SW 1271 (cell line): ENCODE data around the gene TFB2M.
A peak's percentile ranks its signal among the peaks of the same experiment; 100 is the strongest.
"Not testable (repeated sequence)": the region's sequence is repeated elsewhere in the genome, so short reads cannot be mapped to it uniquely, and the experiment has no call there.

Source experiments
- DNase-seq, 2 experiments: peaks; one replicate each; lab custom pipeline; 2025; lab: John Stamatoyannopoulos, UW

TFB2M gene

DNA sequence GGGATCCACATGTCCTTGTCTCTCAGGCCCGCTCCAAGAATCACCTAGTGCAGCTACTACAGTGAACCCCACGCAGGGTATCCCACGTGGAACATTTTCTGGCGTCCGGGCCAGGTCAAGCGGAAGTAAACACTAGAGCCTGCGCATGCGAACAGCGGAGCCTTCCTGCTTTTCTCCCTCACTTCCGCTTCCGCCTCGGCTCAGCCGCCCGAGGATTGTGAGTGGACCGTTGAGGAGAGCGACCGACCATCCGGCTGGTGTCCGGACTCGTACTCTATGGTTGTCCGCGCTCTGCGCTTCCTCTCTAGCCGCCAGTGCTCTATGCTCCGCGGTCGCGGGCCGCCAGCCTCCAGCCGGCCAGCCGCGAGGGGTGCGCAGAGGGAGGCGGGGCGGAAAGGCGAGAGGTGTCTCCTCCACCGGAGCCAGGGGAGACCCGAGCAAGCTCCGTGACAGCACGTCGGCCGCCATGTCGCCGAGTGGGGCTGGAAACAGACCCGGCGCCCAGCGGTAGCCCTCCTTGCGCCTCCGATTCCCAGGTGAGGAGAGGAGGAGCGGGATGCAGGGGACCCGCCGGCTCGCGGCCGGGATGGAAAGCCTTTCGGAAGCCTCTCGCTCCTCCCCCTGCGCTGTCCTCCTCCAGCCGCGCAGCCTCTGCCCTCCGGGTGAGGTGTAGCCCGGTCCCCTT is at the start of gene TFB2M, which contains the start of gene CNST:
TFB2M (minus strand) TSS at position 134 of the 685 bp plus-strand sequence; CDS start at position 11, 123 bp downstream.
CNST (plus strand) TSS at position 329 of the 685 bp plus-strand sequence. CDS start 25,107 bp downstream, outside the sequence.
- peak; percentile 100 for DNase-seq

DNA sequence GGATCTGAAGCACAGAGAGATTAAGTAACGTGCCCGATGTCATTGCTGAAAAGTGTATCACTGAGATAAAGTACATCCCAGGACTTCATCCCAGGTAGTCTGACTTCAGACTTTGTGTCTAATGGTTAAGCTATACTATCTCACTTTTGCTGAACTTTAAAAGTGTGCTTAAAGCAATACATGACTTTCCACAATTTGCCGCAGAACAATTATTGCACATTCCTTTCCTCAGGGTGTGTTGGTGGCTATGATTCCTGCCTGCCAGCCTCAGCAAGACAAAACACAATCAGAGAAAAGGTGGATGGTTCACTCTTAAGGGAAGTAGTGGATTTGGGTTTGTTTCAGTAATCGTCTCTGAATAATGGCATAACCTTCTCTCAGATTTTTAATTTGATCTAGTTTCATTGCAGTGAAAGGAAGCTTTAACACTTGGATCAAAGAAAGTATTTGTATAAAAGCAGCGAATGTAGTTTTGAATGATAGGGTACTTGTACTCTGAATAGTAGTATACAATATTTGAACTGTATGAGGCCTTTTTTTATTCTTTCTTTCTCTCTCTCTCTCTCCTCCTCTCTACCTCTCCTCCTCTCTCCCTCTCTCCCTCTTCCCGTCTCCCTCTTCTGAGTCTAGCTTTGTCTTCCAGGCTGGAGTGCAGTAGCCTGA is 47.2 kb upstream of the TFB2M start:
- no peak for DNase-seq

DNA sequence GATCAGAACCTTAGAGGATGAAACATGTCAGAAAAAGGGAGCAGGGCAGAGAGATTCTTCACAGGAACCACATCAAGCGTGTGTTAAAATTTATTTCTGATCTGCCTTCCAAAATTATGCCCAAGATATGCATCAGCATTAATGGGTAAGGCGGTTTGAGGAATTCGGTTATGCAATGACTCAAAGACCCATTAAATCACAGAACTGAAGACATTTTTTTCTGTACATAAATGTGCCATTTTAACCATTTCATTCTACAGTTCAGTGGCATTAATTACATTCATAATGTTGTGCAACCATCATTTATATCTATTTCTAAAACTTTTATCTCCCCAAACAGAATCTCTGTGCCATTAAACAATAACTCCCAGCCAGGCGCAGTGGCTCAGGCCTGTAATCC is 43.6 kb upstream of the TFB2M start:
- DNase-seq = no peak

DNA sequence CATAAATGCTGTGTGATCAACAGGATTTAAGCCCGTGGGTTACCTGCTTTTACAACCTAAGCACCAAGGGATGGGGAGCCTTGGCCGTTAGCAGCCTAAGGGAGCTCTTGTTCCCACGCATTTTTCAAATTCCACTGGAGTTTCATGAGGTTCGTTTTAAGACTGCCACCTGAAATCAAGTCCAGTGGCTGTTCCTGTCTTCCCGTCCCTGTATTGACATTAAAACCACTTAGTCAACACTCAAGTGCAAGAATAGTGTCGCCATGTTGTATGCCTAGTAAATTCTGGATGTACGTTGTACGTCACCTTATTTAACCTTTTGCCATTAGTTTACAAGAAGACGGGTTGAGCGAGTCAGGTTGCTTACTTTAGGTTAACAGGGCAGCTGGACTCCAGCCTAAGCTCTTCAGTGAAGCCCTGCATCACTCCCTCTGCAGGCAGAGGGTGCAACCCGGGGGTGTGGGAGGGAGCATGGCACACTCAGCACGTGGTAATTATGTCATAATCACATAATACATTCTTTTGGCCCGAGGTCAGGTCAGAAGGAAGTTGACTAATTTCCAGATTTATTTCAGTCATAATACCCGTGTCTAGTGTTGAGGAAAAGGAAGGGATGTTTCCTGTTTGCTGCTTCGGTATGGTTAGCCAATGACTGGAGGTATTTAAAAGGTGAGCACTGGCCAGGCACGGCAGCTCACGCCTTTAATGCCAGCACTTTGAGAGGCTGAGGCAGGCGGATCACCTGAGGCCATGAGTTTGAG is 42.7 kb upstream of the TFB2M start:
- peak; percentile 98 to 99 for DNase-seq

DNA sequence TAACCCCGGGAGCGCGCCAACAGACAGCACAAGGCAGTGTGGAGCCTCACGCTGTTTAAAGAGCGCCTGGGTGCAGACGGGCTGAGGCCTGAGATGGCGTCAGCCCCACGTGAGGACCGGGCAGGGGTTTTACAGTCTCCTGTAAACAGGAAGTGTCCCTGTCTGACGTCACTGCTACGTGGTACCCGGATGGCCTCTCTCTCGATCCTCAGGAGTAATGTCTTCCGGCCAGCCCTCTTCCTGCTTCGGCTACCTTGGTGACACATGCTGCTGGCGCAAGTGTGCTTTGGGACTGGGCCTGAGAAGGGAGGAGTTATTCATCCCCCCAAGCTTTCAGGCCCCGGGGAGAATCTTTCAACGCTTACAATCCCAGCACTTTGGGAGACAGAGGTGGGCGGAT is 41.4 kb upstream of the TFB2M start:
- DNase-seq = no peak

DNA sequence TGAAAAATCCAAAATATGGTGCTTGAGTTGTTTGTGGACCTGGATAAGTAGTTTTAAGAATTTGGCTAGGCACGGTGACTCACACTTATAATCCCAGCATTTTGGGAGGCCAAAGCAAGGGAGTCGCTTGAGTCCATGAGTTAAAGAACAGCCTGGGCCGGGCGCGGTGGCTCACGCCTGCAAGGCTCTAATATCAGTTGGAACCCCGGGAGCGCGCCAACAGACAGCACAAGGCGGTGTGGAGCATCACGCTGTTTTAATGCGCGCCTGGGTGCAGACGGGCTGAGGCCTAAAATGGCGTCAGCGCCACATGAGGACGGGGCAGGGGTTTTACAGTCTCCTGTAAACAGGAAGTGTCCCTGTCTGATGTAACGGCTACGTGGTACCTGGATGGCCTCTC is 39.2 kb upstream of the TFB2M start:
- not testable (repeated sequence) for DNase-seq

DNA sequence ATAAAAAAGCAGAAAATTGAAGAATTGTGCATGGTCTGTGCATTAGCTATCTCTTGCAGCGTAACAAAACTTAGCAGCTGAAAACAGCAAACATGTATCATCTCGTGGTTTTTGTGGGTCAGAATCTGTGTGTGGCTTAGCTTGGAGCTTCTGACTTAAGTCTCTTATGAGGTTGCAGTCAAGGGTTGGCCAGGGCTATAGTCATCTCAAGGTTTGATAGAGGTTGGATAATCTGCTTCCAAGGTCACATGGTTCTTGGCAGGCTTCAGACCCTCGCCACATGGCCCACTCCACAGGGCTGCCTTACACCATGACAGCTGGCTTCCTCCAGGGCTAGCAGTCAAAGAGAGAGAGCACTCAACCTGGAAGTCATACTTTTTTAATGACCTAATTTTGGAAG is 36.1 kb upstream of the TFB2M start:
- DNase-seq = no peak

- DNase-seq = no peak
Observed at GRCh38 chr1:246600579-246600978, 34.5 kb upstream of the TFB2M start.

GRCh38 chr1:246599315-246599714 is 33.3 kb upstream of the TFB2M start:
- DNase-seq = no peak

- DNase-seq = no peak
Observed at GRCh38 chr1:246597971-246598370, 31.9 kb upstream of the TFB2M start.

GRCh38 chr1:246597340-246597739 is 31.3 kb upstream of the TFB2M start:
- peak in 1 of 2 experiments; percentile 38 for DNase-seq

DNA sequence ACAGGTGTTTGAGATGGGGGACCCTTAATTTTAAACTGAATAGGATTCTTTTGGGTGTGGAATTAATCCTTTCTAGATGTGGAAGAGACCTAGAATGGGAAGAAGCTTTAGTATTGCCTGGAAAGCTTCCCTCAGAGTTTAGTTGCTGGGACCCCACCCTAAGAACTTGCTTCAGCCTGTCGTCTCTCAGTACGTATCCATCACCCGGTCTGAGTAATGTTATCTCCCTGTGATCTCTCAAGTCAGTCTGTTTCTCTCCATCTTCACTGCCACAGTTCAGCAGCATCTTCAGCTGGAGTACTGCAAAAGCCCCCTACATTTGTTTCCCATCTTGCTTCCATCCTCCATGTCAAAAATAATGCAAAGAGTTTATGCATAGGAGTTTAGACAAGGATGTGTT is 29.1 kb upstream of the TFB2M start:
- no peak for DNase-seq

GRCh38 chr1:246592695-246593094 is 26.6 kb upstream of the TFB2M start:
- DNase-seq = peak in 1 of 2 experiments; percentile 41

DNA sequence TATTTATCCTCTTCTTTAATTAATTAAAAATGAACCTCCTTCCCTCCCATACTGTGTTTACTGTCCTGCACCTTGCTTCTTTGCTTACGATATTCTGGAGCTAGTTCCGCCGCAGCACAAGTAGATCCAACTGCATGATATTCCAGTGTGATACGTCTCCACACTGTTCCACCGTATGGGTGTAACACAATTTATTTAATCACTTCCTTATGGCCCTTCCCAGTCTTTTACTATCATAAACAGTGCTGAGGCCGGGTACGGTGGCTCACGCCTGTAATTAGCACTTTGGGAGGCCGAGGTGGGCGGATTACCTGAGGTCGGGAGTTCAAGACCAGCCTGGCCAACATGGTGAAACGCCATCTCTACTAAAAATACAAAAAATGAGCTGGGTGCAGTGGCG is 25.9 kb upstream of the TFB2M start:
- no peak for DNase-seq

DNA sequence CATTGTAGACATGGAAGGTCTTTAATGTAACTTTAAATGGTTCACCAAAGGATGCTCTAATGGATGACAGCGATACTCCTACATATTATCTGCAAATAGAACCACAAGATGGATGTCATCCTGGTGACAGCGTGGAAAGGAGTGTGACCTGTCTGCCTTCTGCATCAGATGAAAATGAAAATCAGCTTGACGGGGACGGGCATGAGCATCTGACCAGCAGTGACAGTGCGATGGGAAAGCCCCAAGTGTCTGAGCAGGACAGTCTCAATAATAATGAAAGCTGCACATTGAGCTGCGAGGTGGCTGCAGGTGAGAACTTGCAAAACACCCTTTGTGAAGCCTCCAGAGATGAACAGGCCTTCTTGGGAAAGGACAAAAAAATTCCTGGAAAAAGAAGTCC is 25.4 kb upstream of the TFB2M start:
- no peak for DNase-seq

DNA sequence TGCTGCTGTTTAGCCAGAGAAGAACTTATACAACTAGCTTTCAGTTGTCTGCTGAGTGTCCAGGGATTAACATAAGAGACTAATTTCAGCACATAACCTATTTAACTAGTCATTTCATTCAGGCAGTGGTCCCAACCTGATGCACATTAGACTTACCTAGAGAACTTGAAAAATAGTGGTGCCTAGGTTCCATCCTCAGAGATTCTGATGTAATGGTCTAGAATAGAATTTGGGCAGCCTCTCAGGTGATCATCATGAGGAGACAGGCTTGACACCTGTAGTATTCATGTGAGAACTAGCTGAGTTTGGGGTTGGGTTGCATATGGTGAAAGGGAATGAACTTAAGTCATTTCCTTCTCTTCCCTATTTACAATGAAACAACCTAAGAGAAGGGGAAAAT is 25.0 kb upstream of the TFB2M start:
- no peak for DNase-seq

DNA sequence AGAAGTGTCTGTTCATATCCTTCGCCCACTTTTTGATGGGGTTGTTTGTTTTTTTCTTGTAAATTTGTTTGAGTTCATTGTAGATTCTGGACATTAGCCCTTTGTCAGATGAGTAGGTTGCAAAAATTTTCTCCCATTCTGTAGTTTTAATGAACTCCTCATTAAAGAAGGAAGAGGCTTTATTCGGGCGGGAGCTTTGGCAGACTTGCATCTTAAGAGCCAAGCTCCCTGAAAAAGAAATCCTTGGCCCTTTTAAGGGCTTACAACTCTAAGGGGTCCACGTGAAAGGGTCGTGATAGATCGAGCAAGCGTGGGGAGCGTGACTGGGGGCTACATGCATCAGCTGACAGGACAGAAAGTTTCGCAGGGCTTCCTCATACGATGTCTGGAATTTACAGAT is 23.9 kb upstream of the TFB2M start:
- not testable (repeated sequence) for DNase-seq

DNA sequence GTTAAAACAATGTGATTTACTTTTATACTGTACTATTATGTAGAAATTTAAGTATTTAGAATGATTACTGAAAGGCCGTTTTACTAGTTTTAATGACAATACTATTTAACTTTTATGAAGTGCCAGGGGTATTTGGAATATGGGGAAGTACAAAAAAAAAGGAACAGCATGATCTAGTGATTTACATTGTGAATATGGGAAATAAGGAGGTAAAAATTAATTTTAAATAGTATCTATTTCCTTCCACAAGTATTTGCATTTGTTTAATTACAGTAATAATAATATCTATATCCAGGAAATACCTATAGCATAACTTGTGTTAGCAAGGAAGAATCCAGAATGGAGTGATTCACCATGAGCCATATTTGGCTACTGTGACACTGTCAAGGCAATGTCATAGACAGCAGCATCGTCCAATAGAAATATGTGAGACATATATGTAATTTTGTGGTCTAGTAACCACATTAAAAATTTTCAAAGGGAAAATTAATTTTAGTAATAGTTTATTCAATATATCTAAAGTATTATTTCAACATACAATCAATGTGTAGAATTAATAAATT is 22.2 kb upstream of the TFB2M start:
- peak in 1 of 2 experiments; percentile 42 for DNase-seq

DNA sequence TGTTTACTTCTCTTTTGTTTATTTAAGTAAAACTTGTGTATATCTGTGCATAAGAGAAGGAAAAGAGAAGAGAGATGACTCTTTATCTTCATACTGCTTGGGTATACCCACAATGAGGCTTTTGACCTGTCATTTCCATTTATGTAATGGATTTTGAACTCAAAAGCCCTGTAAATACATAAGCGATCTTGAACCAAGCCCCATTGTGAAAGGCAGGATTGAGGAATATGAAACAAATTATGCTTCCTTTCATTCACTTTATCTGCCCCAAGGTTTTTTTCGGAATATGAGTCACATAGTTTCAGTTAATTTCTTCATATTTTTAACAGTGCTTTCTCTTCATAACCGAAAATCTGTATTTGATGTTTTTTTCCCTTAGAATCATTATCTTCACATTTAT is 21.5 kb upstream of the TFB2M start:
- no peak for DNase-seq

DNA sequence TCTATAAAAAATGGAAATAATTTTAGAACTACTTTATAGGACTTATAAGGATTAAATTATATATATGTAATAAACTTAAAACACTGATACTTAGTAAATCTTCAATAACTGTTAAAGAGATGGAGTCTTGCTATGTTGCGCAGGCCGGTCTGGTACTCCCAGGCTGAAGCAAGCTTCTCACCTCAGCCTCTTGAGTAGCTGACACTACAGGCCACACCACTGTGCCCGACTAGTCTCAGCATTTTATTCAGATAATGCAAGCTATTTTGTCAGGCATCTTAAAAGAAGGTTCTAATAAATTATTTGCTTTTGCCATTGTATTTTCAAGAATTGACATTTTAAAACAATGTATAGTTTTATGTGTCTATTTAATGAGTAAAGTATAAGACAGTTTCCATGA is 21.0 kb upstream of the TFB2M start:
- no peak for DNase-seq

DNA sequence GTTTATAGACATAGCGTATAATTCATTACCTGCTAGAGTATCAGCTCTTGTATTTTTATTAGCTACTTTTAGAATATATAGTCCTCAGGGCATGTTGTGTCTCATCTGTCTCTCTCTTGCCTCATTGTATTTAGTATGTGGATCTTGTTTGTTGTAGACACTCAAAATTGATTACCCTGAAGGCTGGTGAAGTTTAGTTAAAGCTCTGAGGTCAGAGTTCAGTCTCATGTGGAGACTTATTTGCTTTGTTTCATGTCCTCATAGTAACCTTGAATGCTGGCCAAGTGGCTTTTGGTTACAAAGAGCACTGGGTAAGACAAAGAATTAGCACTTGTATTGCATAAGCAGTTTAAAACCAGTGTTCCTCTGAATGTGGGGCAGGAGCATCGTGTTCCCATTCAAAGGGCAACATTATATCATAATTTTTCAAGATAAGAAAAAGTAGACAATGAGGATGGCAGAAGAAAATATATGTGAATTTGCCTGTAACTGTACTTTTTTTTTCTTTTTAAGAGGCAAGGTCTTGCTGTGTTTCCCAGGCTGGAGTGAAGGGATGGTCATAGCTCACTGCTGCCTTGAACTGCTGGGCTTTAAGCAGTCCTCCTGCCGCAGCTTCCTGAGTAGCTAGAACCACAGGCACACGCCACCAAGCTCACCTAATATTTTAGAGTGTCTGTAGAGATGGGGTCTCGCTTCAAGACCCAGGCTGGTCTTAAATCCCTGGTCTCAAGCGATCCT is 17.6 kb upstream of the TFB2M start:
- no peak for DNase-seq

DNA sequence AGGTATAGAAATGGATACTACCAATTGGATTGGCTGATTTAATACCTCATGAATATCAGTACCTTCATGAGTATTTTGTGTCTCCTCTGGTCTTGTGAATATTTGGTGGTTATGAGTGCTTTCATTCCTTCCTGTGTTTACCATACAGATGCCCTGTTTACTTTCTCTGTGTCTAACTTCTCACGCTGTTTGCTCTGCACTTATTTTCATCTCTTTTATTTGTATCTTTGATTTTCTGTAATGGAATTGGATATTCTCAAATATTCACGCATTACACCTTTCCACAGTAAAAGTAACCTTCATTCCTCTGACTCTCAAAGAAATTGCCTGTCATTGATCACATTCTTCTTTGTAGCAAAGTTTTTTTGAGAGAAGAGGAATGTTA is 17.0 kb upstream of the TFB2M start:
- no peak for DNase-seq
